ENCODE data around the gene NOX4. TPM values are rescaled to one million over a fixed set of nuclear protein-coding genes. Genes with fewer than 3 reads are reported as not detected.
"Not testable (repeated sequence)": the region's sequence is repeated elsewhere in the genome, so short reads cannot be mapped to it uniquely, and the experiment has no call there.

The NOX4 gene
- total RNA-seq, 1 donor from 2014 or later = 6.2 TPM

DNA sequence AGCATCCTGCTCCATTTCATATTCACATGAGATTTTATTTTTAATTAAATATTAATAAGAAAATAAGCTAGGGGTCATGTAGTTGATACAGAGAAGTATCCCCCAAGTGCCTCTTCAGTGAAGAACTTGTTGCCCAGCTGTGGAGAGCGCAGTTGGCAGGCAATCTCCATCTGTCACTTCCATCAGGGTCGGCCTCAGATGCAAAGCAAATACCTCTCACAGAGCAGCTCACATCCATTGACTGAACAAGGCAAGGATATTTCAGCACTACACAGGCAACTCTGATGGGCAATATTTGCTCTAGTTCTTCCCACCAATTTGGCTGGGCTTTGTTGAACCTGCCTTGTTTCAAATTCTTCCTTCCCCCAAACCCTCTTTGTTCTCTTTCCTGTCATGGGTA is 129.4 kb downstream of the NOX4 start:
- Mint-ChIP-seq H3K36me3 (ENCODE audit: low read depth) (peaks cover 2% of the 10 kb centered on the region), H3K4me3 (no peak overlapping the region), H3K27ac (ENCODE audit: unreplicated experiment) (no peak overlapping the region), H3K27me3 (ENCODE audit: low read depth) (no peaks in the 10 kb centered on the region), H3K4me1 (peaks cover 3% of the 10 kb centered on the region), H3K9me3 (peaks cover 3% of the 10 kb centered on the region)
- DNase-seq (ENCODE audit: low read depth, low spot score) = no peak
- no peak for TF ChIP-seq CTCF (conservative IDR thresholded peaks at IDR 0.05)

- H3K4me1 Mint-ChIP-seq; H3K27ac Mint-ChIP-seq (ENCODE audit: unreplicated experiment); H3K4me3 Mint-ChIP-seq: not testable (repeated sequence)
Observed at GRCh38 chr11:89359208-89359607, 132.0 kb downstream of the NOX4 start.

GRCh38 chr11:89358761-89359160 is 132.4 kb downstream of the NOX4 start:
- H3K4me1 Mint-ChIP-seq = no peaks in the 10 kb centered on the region
- peaks cover 3% of the 10 kb centered on the region for H3K9me3 Mint-ChIP-seq
- TF ChIP-seq CTCF (conservative IDR thresholded peaks at IDR 0.05) = no peak
- H3K4me3 Mint-ChIP-seq = no peak overlapping the region
- H3K36me3 Mint-ChIP-seq (ENCODE audit: low read depth) = peaks cover 2% of the 10 kb centered on the region
- DNase-seq (ENCODE audit: low read depth, low spot score) = no peak
- H3K27ac Mint-ChIP-seq (ENCODE audit: unreplicated experiment) = no peak overlapping the region
- no peaks in the 10 kb centered on the region for H3K27me3 Mint-ChIP-seq (ENCODE audit: low read depth)

More at GRCh38 chr11:89359208-89359607, 132.0 kb downstream of the NOX4 start:
- not testable (repeated sequence) for DNase-seq (ENCODE audit: low read depth, low spot score); H3K9me3 Mint-ChIP-seq; H3K36me3 Mint-ChIP-seq (ENCODE audit: low read depth); H3K27me3 Mint-ChIP-seq (ENCODE audit: low read depth)

DNA sequence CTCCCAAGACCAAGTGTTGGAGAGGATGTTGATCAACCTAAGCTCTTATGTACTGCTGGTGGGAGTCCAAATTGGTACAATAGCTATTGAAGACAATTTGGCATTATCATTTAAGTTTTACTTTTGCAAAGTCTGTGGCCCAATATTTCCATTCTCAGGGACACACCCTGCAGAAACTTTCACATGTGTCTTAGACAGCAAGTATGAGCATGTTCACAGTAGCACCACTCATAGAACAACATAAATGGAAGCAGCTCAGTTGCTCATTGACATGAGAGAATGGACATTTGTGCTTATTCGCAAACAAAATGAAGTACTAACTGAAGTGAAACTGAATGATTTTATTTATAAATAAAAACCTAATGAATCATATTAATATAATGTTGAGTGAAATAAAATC is 135.5 kb downstream of the NOX4 start:
- no peak for TF ChIP-seq CTCF (conservative IDR thresholded peaks at IDR 0.05)
- Mint-ChIP-seq H3K4me1 (no peaks in the 10 kb centered on the region), H3K27ac (ENCODE audit: unreplicated experiment) (no peak overlapping the region), H3K4me3 (no peak overlapping the region), H3K36me3 (ENCODE audit: low read depth) (peaks cover 3% of the 10 kb centered on the region), H3K27me3 (ENCODE audit: low read depth) (no peaks in the 10 kb centered on the region), H3K9me3 (no peaks in the 10 kb centered on the region)
- no peak for DNase-seq (ENCODE audit: low read depth, low spot score)

DNA sequence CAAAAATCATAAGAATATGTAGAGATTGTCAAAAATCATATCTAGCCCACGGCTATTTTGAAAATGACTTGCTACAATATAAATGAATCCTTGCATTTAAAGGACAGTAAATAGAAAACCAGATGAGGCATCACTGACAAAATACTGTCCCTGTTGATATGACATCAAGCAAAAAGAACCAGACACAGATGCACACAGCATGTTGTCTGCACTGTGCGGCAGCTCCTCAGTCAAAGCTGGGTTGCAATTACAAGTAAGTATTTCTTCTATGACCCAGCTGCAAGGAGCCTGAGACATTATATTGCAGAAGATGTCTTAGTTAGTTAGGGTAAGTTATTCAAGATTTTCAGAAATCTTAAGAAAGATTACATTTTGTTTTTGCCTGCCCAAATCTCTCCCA is 136.7 kb downstream of the NOX4 start:
- not testable (repeated sequence) for H3K27me3 Mint-ChIP-seq (ENCODE audit: low read depth); H3K36me3 Mint-ChIP-seq (ENCODE audit: low read depth); H3K4me3 Mint-ChIP-seq; DNase-seq (ENCODE audit: low read depth, low spot score); H3K9me3 Mint-ChIP-seq; H3K4me1 Mint-ChIP-seq; H3K27ac Mint-ChIP-seq (ENCODE audit: unreplicated experiment)

DNA sequence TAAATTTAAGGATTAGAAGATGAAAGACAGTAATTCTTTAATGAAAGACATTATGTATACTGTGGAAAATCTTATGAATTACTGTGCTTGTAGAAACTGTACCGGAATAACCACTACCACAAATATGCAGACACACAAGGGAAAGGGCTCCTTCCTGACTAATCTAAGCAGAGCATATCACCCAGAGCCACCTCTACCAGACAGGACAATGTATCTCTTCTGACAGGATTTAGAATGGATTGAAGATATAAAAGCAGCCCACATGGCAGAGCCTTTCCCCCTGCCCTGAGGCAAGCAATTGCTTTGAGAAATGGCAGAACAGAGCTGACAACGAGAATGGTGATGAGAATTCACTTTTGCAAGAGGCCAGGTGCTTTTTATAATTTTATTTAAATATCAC is 144.1 kb downstream of the NOX4 start:
- H3K9me3 Mint-ChIP-seq = no peaks in the 10 kb centered on the region
- no peak overlapping the region for H3K4me3 Mint-ChIP-seq
- peaks cover 3% of the 10 kb centered on the region for H3K36me3 Mint-ChIP-seq (ENCODE audit: low read depth)
- H3K4me1 Mint-ChIP-seq = peaks cover 6% of the 10 kb centered on the region
- no peak for TF ChIP-seq CTCF (conservative IDR thresholded peaks at IDR 0.05)
- peak overlapping the region; percentile 23 for H3K27ac Mint-ChIP-seq (ENCODE audit: unreplicated experiment)
- DNase-seq (ENCODE audit: low read depth, low spot score) = no peak
- H3K27me3 Mint-ChIP-seq (ENCODE audit: low read depth) = no peaks in the 10 kb centered on the region

DNA sequence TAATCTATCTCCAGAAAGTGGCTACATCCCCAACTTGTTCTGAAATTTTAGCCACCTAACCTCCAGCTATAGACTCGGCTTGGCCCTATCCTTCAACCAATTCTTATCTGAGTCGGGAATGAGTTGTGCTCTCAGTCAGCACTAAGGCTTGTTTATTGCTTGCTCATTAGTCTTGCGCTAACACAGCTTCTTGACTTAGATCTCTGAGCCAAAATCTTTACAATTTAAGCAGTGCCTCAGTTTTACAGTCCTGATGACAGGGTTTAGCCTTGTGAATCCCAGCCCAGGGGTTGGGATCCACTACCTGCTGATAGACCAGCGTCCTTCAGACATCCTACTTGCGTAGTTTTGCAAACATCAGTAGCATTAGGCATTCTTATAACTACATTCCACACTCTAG is 144.6 kb downstream of the NOX4 start:
- H3K9me3 Mint-ChIP-seq = no peaks in the 10 kb centered on the region
- H3K4me3 Mint-ChIP-seq = no peak overlapping the region
- no peaks in the 10 kb centered on the region for H3K27me3 Mint-ChIP-seq (ENCODE audit: low read depth)
- TF ChIP-seq CTCF (conservative IDR thresholded peaks at IDR 0.05) = no peak
- peaks cover 3% of the 10 kb centered on the region for H3K36me3 Mint-ChIP-seq (ENCODE audit: low read depth)
- DNase-seq (ENCODE audit: low read depth, low spot score) = no peak
- H3K27ac Mint-ChIP-seq (ENCODE audit: unreplicated experiment) = no peak overlapping the region
- H3K4me1 Mint-ChIP-seq = peaks cover 6% of the 10 kb centered on the region

GRCh38 chr11:89342880-89343572 is 148.1 kb downstream of the NOX4 start:
- peak overlapping the region; percentile 5 for H3K27ac Mint-ChIP-seq (ENCODE audit: unreplicated experiment)
- H3K9me3 Mint-ChIP-seq; H3K4me1 Mint-ChIP-seq; H3K4me3 Mint-ChIP-seq; DNase-seq (ENCODE audit: low read depth, low spot score); H3K36me3 Mint-ChIP-seq (ENCODE audit: low read depth); H3K27me3 Mint-ChIP-seq (ENCODE audit: low read depth): not testable (repeated sequence)

DNA sequence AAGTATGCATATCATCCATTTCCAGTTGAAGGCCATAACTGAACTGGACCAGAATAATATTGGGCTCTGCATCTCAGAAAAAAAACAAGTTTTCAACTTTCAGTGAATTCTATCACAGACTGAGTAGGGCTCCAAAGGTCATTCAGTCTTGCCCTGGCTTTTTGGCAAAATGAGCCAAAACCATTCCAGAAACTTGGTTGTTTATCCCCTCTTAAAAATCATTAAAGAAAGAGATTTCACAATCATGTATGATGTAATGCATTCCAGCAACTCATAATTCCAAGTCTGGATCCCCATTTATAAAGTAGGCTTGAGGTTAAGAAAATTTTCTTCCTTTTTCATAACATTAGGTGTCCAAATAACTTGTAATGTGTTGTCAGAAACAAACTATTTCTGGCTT is 150.7 kb downstream of the NOX4 start:
- not testable (repeated sequence) for H3K4me3 Mint-ChIP-seq; DNase-seq (ENCODE audit: low read depth, low spot score); H3K27me3 Mint-ChIP-seq (ENCODE audit: low read depth); H3K36me3 Mint-ChIP-seq (ENCODE audit: low read depth); H3K4me1 Mint-ChIP-seq; H3K27ac Mint-ChIP-seq (ENCODE audit: unreplicated experiment); H3K9me3 Mint-ChIP-seq

Data from neural crest cell (in vitro differentiated cells).